ENCODE measurements around the gene NHEJ1. TPM values are rescaled to one million over a fixed set of nuclear protein-coding genes. Genes with fewer than 3 reads are reported as not detected.

NHEJ1 gene
- polyA plus RNA-seq, 1 of the 3 experiments (the other 2 are of a cell fraction) = 16.3 TPM

GRCh38 chr2:219041252-219041651, 119.4 kb downstream of the NHEJ1 start, which contains the start of gene CFAP65:
TSS of gene CFAP65 (minus strand) at chr2:219041516. CDS start at chr2:219039048, 2,468 bp downstream.
- H3K27ac ChIP-seq (ENCODE audit: low read depth in 2 of 2, low read length in 1 of 2) = no peak within 1 kb of the TSS
- 3% methylated on average over 21 of the region's 21 CpGs for WGBS (ENCODE audit: low lambda C conversion rate)
- no peaks in the 10 kb centered on the region for H3K79me2 ChIP-seq (ENCODE audit: insufficient read depth)
- H3K9me2 ChIP-seq = no peaks in the 10 kb centered on the region
- H3K4me3 ChIP-seq (ENCODE audit: low read depth in 2 of 2, low read length in 1 of 2) = peak within 1 kb of the TSS; percentile 74 to 78
- ChIA-PET CTCF (interaction anchor here (0.8 to 6.7 kb wide), 16 partner anchors 12 to 254 kb away, joined by 3 to 64 read pairs (median 5); no protein-coding TSS in a partner anchor), POLR2A (interaction anchor here (1.0 kb wide), 1 partner anchor 118 kb away, joined by 3 read pairs; no protein-coding TSS in a partner anchor)
- no peaks in the 10 kb centered on the region for H3F3A ChIP-seq (replicated peaks; ENCODE audit: insufficient read depth)
- peaks cover 4 to 6% of the 10 kb centered on the region in 2 experiments; a peak in 1 of 4 replicates for H3K4me1 ChIP-seq (ENCODE audit: control insufficient read depth in 1 of 2, insufficient read depth in 2 of 2, low read depth in 1 of 2, low read length in 1 of 2)
- TF ChIP-seq ELF1 (IDR thresholded peaks at IDR 0.05) (peak; percentile 56), TEAD4 (IDR thresholded peaks at IDR 0.05; ENCODE audit: borderline replicate concordance, insufficient read depth) (no peak), RAD21 (IDR thresholded peaks at IDR 0.05; ENCODE audit: low read length) (no peak), EP300 (IDR thresholded peaks at IDR 0.05; ENCODE audit: borderline replicate concordance in 1 of 2, low read depth in 1 of 2, low read length in 1 of 2) (0 out of 4 replicates have a peak, but pooled peaks of 1 of the 2 experiments have one; percentile 19), GABPA (IDR thresholded peaks at IDR 0.05; ENCODE audit: low read depth) (0 out of 2 replicates have a peak, but pooled peaks have one; percentile 38), YY1 (IDR thresholded peaks at IDR 0.05; ENCODE audit: low read depth) (peak; percentile 90), GATA2 (CRISPR knock-in tag; IDR thresholded peaks at IDR 0.05) (no peak), CHD2 (IDR thresholded peaks at IDR 0.05; ENCODE audit: low read length, partially characterized antibody) (peak; percentile 44), REST (IDR thresholded peaks at IDR 0.05; ENCODE audit: low read depth, low read length) (peak; percentile 74), NRF1 (IDR thresholded peaks at IDR 0.05; ENCODE audit: low read depth, low read length) (no peak), SIN3A (IDR thresholded peaks at IDR 0.05; ENCODE audit: borderline replicate concordance, low read depth, low read length) (peak; percentile 99), MXI1 (IDR thresholded peaks at IDR 0.05; ENCODE audit: low read depth, low read length) (peak; percentile 98), SMC3 (IDR thresholded peaks at IDR 0.05; ENCODE audit: low read depth, low read length) (no peak)
- peak; percentile 84 for DNase-seq
- H3K36me3 ChIP-seq (replicated peaks in 1 of 2; ENCODE audit: control insufficient read depth in 1 of 2, insufficient read depth in 2 of 2, low read length in 1 of 2) = no peaks in the 10 kb centered on the region
- H3K4me2 ChIP-seq = peak within 1 kb of the TSS; percentile 74
- peak within 1 kb of the TSS; percentile 20; the same call in 1 of the 2 replicates for H3K9ac ChIP-seq
- no peaks in the 10 kb centered on the region for H4K20me1 ChIP-seq (ENCODE audit: insufficient read depth)
- no peaks in the 10 kb centered on the region for H3K9me3 ChIP-seq
- peak within 1 kb of the TSS; percentile 67 for H2AFZ ChIP-seq (ENCODE audit: low read depth)
- no peaks in the 10 kb centered on the region for H3K27me3 ChIP-seq (ENCODE audit: insufficient read depth)

- Histone ChIP-seq H3K9ac (no peak overlapping the region), H3K9me3 (no peaks in the 10 kb centered on the region), H3K36me3 (replicated peaks in 1 of 2; ENCODE audit: control insufficient read depth in 1 of 2, insufficient read depth in 2 of 2, low read length in 1 of 2) (no peaks in the 10 kb centered on the region), H3K4me3 (ENCODE audit: low read depth in 2 of 2, low read length in 1 of 2) (no peak overlapping the region), H3K79me2 (ENCODE audit: insufficient read depth) (no peaks in the 10 kb centered on the region), H3K4me1 (ENCODE audit: control insufficient read depth in 1 of 2, insufficient read depth in 2 of 2, low read depth in 1 of 2, low read length in 1 of 2) (peaks cover 4 to 6% of the 10 kb centered on the region in 2 experiments; a peak in 1 of 4 replicates), H4K20me1 (ENCODE audit: insufficient read depth) (no peaks in the 10 kb centered on the region), H3K4me2 (no peak overlapping the region), H3K27me3 (ENCODE audit: insufficient read depth) (no peaks in the 10 kb centered on the region), H2AFZ (ENCODE audit: low read depth) (no peak overlapping the region), H3K9me2 (no peaks in the 10 kb centered on the region), H3F3A (replicated peaks; ENCODE audit: insufficient read depth) (no peaks in the 10 kb centered on the region), H3K27ac (ENCODE audit: low read depth in 2 of 2, low read length in 1 of 2) (no peak overlapping the region)
- no peak for TF ChIP-seq GABPA (IDR thresholded peaks at IDR 0.05; ENCODE audit: low read depth)
- TF ChIP-seq MAX (IDR thresholded peaks at IDR 0.05; ENCODE audit: low read depth) = no peak
- TF ChIP-seq USF1 (IDR thresholded peaks at IDR 0.05; ENCODE audit: borderline replicate concordance, low read depth) = no peak
- TF ChIP-seq IRF3 (IDR thresholded peaks at IDR 0.05; ENCODE audit: low read depth, low read length) = no peak
- no peak for TF ChIP-seq NFIC (IDR thresholded peaks at IDR 0.05; ENCODE audit: borderline replicate concordance)
- TF ChIP-seq EP300 (IDR thresholded peaks at IDR 0.05; ENCODE audit: borderline replicate concordance in 1 of 2, low read depth in 1 of 2, low read length in 1 of 2) = no peak
- no peak for TF ChIP-seq ELF1 (IDR thresholded peaks at IDR 0.05)
- TF ChIP-seq MXI1 (IDR thresholded peaks at IDR 0.05; ENCODE audit: low read depth, low read length) = no peak
- no peak for TF ChIP-seq GATA2 (CRISPR knock-in tag; IDR thresholded peaks at IDR 0.05)
- TF ChIP-seq FOXJ3 (CRISPR knock-in tag; IDR thresholded peaks at IDR 0.05) = no peak
- no peak for TF ChIP-seq RXRA (IDR thresholded peaks at IDR 0.05; ENCODE audit: borderline replicate concordance, low read depth)
- no peak for TF ChIP-seq SMC3 (IDR thresholded peaks at IDR 0.05; ENCODE audit: low read depth, low read length)
- TF ChIP-seq TEAD4 (IDR thresholded peaks at IDR 0.05; ENCODE audit: borderline replicate concordance, insufficient read depth) = no peak
- TF ChIP-seq RAD21 (IDR thresholded peaks at IDR 0.05; ENCODE audit: low read length) = no peak
- WGBS (ENCODE audit: low lambda C conversion rate) = no CpG with 5 or more reads among the region's 1 CpG
- DNase-seq = no peak
- POLR2A ChIA-PET = no interaction called here
- CTCF ChIA-PET = interaction anchor here (0.6 to 6.7 kb wide), 5 partner anchors 10 to 80 kb away, joined by 3 to 64 read pairs (median 4); no protein-coding TSS in a partner anchor
Observed at GRCh38 chr2:219038600-219038999, 122.0 kb downstream of the NHEJ1 start.
